LNCaP clone FGC (cell line): ENCODE data around the gene CHSY3.

Experiments used
- DNase-seq: peaks from one replicate; pipeline ENCODE4 v3.0.0-alpha.2; 2011; ENCODE audit warnings: low read depth
- H3K4me3 ChIP-seq: 2 replicates; pipeline ENCODE4 v1.5.1; 2011; ENCODE audit warnings: mild to moderate bottlenecking, low read depth, low read length, control low read depth
- TF ChIP-seq, protein P1 (sequence below): IDR thresholded peaks from 2 replicates; pipeline ENCODE4 v1.5.1; 2012; ENCODE audit warnings: mild to moderate bottlenecking; ENCODE audit not compliant: control insufficient read depth, insufficient read depth; ENCODE audit errors: extremely low read depth

CHSY3 gene

DNA sequence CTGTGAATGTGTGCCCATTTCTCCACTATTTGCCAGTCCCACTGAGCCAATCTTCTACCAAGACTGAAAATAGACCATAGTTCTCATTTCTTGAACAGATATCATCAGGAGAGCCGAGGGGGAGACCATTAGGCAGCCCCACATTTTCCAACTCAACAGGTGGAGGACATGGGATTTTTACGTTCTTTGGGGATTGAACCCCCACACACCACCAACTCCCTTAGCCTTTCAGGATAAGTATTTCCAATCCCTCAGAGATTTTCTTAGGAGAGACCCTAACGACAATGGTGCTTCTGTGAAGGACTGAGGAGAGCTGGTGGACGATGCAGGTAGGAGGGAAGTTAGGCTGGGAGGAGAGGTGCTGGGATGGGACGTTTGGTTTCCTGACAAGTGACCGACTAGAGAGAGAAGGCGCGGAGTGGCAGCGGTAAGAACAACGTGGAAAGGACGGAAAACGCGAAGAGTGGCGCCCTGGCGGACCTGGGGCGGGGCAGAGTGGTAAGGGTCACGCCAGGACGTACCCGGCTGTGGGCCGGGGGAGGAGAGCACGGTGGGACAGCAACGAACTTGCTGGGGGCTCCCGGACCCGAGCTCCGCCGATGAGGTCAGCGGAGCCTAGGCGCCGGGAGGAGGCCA is 681 bp upstream of the CHSY3 start:
- TF ChIP-seq, protein P1, sequence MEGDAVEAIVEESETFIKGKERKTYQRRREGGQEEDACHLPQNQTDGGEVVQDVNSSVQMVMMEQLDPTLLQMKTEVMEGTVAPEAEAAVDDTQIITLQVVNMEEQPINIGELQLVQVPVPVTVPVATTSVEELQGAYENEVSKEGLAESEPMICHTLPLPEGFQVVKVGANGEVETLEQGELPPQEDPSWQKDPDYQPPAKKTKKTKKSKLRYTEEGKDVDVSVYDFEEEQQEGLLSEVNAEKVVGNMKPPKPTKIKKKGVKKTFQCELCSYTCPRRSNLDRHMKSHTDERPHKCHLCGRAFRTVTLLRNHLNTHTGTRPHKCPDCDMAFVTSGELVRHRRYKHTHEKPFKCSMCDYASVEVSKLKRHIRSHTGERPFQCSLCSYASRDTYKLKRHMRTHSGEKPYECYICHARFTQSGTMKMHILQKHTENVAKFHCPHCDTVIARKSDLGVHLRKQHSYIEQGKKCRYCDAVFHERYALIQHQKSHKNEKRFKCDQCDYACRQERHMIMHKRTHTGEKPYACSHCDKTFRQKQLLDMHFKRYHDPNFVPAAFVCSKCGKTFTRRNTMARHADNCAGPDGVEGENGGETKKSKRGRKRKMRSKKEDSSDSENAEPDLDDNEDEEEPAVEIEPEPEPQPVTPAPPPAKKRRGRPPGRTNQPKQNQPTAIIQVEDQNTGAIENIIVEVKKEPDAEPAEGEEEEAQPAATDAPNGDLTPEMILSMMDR: no peak
- peak overlapping the region; percentile 41 for H3K4me3 ChIP-seq
- no peak for DNase-seq

GRCh38 chr5:129904667-129905472 is 605 bp downstream of the CHSY3 start:
- TF ChIP-seq, protein P1: no peak
- no peak for DNase-seq
- peak overlapping the region; percentile 41 for H3K4me3 ChIP-seq

DNA sequence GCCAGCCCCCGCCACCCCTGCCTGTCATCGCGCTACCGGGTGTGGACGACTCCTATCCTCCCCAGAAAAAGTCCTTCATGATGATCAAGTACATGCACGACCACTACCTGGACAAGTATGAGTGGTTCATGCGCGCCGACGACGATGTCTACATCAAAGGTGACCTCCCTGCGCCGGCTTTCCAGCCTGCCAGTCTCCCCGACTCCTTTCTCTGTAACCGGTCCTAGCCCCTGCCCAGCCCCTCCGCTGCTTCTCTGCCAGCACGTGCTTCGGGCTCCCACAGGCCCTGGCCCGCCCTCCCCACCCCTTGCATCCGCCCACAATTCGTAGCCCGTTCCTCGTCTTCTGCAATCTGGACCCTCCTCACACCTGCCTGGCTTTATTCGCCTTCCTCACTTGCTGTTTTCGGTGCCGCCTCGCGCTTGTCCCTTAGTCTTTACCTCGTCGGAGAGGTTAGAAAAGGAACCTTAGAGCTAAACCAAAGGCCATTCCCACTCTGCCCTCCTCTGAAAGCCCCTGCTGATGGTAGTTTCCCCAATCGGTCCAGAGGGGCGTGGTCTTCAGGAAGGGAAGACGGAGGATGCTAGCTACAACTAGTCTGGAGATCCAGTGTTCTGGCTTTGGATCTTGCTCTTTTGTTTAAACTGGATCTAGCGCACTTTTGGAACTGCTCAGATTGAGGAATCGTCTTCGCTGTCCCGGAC is 1.4 kb downstream of the CHSY3 start:
- no peak for DNase-seq
- TF ChIP-seq, protein P1: no peak
- H3K4me3 ChIP-seq: no peak overlapping the region

- no peak overlapping the region for H3K4me3 ChIP-seq
- no peak for DNase-seq
- TF ChIP-seq, protein P1: no peak
Measured at GRCh38 chr5:129906177-129906887, 2.1 kb downstream of the CHSY3 start.

DNA sequence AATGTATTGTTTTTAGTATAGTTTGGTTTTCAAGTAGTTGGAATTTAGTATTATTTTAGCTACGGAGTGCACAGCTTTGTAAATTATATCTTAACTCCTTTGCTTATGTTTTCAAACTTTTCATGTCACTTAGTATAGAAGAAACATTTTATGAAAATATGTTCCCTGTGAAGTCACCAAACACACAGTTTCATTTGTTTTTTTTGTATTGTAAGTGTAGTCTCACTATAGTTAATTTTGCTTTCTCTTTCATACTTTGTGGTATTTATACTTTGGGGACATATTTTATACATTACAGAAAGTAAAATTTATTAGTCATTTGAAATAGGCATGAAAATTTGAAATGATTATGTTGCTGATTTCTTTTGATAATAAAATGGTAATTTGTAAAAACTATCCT is 5.0 kb downstream of the CHSY3 start:
- TF ChIP-seq, protein P1: no peak
- DNase-seq: no peak
- H3K4me3 ChIP-seq: no peak overlapping the region

GRCh38 chr5:129912601-129913255 is 8.5 kb downstream of the CHSY3 start:
- DNase-seq: no peak
- TF ChIP-seq, protein P1: no peak
- no peak overlapping the region for H3K4me3 ChIP-seq
